ENCODE data around the gene FAM163B. TPM values are rescaled to one million over a fixed set of nuclear protein-coding genes. Genes with fewer than 3 reads are reported as not detected.

The FAM163B gene
- total and polyA plus RNA-seq, 2 of the 8 experiments (the other 6 are each of a cell fraction or from before 2014, with no cell fraction given): 0.63 to 1.0 TPM

- TF ChIP-seq BACH1 (IDR thresholded peaks at IDR 0.05; ENCODE audit: low read length) (no peak), NANOG (IDR thresholded peaks at IDR 0.05; ENCODE audit: insufficient read depth, low read depth, low read length, poor library complexity, severe bottlenecking) (no peak), NRF1 (IDR thresholded peaks at IDR 0.05; ENCODE audit: low read depth, low read length) (no peak), JUN (IDR thresholded peaks at IDR 0.05; ENCODE audit: low read depth, low read length) (no peak), GTF2F1 (IDR thresholded peaks at IDR 0.05; ENCODE audit: borderline replicate concordance, low read depth, low read length) (no peak), POU5F1 (IDR thresholded peaks at IDR 0.05; ENCODE audit: low read depth, low read length) (no peak), SIN3A (conservative IDR thresholded peaks at IDR 0.05 in 1 of 2, IDR thresholded peaks at IDR 0.05 in 1 of 2; ENCODE audit: low read depth in 1 of 2, low read length in 2 of 2) (no peak), CHD7 (IDR thresholded peaks at IDR 0.05; ENCODE audit: insufficient replicate concordance, low read length) (no peak), KDM1A (IDR thresholded peaks at IDR 0.05; ENCODE audit: borderline replicate concordance, low read length) (no peak), TCF12 (IDR thresholded peaks at IDR 0.05; ENCODE audit: low read depth, low read length) (no peak)
Observed at GRCh38 chr9:133589454-133590227, 19.5 kb downstream of the FAM163B start (continued).

Measured in H1 (cell line).